MM.1S (cell line): ENCODE data around the gene AGAP2.

ENCODE experiments used
- DNase-seq: peaks from one replicate; pipeline ENCODE4 v3.0.0-alpha.2; 2015
- H2AFZ ChIP-seq: fragments of 300-600 bp; sonication (generic); 2 replicates; pipeline ENCODE4 v1.6.0; 2016; ENCODE audit warnings: antibody characterized with exemption, low read length
- H3F3A ChIP-seq: fragments of 300-600 bp; sonication (generic); 2 replicates; pipeline ENCODE4 v1.6.1; 2016; ENCODE audit warnings: mild to moderate bottlenecking, antibody characterized with exemption, low read length, moderate library complexity, mixed read lengths; ENCODE audit not compliant: insufficient read depth
- H3K27ac ChIP-seq: fragments of 300-600 bp; sonication (generic); 2 replicates; pipeline ENCODE4 v1.5.1; 2016; ENCODE audit warnings: mild to moderate bottlenecking, low read length
- H3K27me3 ChIP-seq: fragments of 300-600 bp; sonication (generic); replicated peaks from 2 replicates; pipeline ENCODE4 v1.6.0; 2016; ENCODE audit warnings: low read length; ENCODE audit not compliant: insufficient read depth
- H3K36me3 ChIP-seq: fragments of 300-600 bp; sonication (generic); replicated peaks from 2 replicates; pipeline ENCODE4 v1.6.1; 2016; ENCODE audit warnings: mild to moderate bottlenecking, low read length, mixed read lengths; ENCODE audit not compliant: insufficient read depth
- H3K4me1 ChIP-seq: fragments of 300-600 bp; sonication (generic); 2 replicates; pipeline ENCODE4 v1.6.1; 2016; ENCODE audit warnings: low read length, mixed read lengths
- H3K4me2 ChIP-seq: fragments of 300-600 bp; sonication (generic); 2 replicates; pipeline ENCODE4 v1.6.0; 2016; ENCODE audit warnings: low read depth, low read length
- H3K4me3 ChIP-seq: fragments of 300-600 bp; sonication (generic); 2 replicates; pipeline ENCODE4 v1.5.1; 2016; ENCODE audit warnings: low read length, mixed read lengths
- H3K79me2 ChIP-seq: fragments of 300-600 bp; sonication (generic); 2 replicates; pipeline ENCODE4 v1.6.1; 2016; ENCODE audit warnings: mixed run types, low read length, mixed read lengths
- H3K9ac ChIP-seq: fragments of 300-600 bp; sonication (generic); 2 replicates; pipeline ENCODE4 v1.6.1; 2016; ENCODE audit warnings: low read length, mixed read lengths
- H3K9me2 ChIP-seq: fragments of 300-600 bp; sonication (generic); replicated peaks from 2 replicates; pipeline ENCODE4 v1.6.1; 2016; ENCODE audit warnings: mild to moderate bottlenecking, low read length, mixed read lengths; ENCODE audit not compliant: insufficient read depth
- H3K9me3 ChIP-seq: fragments of 300-600 bp; sonication (generic); replicated peaks from 2 replicates; pipeline ENCODE4 v1.6.1; 2016; ENCODE audit warnings: mild to moderate bottlenecking, low read length, mixed read lengths; ENCODE audit not compliant: insufficient read depth
- H4K20me1 ChIP-seq: fragments of 300-600 bp; sonication (generic); 2 replicates; pipeline ENCODE4 v1.6.1; 2016; ENCODE audit warnings: mild to moderate bottlenecking, low read length, moderate library complexity, mixed read lengths; ENCODE audit not compliant: insufficient read depth
- CTCF ChIP-seq: fragments of 300-600 bp; sonication (generic); IDR thresholded peaks from 2 replicates; pipeline ENCODE4 v1.5.1; 2016; ENCODE audit warnings: antibody characterized with exemption, low read length, mixed read lengths
- EZH2 ChIP-seq: fragments of 300-600 bp; sonication (generic); optimal IDR thresholded peaks from 2 replicates; pipeline ENCODE3; 2017; ENCODE audit warnings: low read depth, mild to moderate bottlenecking, antibody characterized with exemption, low read length, mixed read lengths
- EZH2phosphoT487 ChIP-seq: fragments of 300-600 bp; sonication (generic); IDR thresholded peaks from 2 replicates; pipeline ENCODE4 v1.6.1; 2018; ENCODE audit warnings: antibody characterized with exemption, low read length

AGAP2 gene

GRCh38 chr12:57752668-57753000 is 14.1 kb upstream of the AGAP2 start:
- Histone ChIP-seq H3F3A (peaks cover 30% of the 10 kb centered on the region), H3K79me2 (peaks cover 40% of the 10 kb centered on the region), H3K36me3 (peaks cover 4% of the 10 kb centered on the region; the same call in 1 of the 2 replicates), H3K4me3 (peak overlapping the region; percentile 55), H2AFZ (peak overlapping the region; percentile 66), H3K27ac (peak overlapping the region; percentile 52; the same call in 1 of the 2 replicates), H3K9me3 (no peaks in the 10 kb centered on the region), H3K9me2 (no peaks in the 10 kb centered on the region), H4K20me1 (no peaks in the 10 kb centered on the region), H3K9ac (peak overlapping the region; percentile 46; the same call in 1 of the 2 replicates), H3K27me3 (no peaks in the 10 kb centered on the region), H3K4me2 (peak overlapping the region; percentile 94), H3K4me1 (peaks cover 31% of the 10 kb centered on the region)
- TF ChIP-seq EZH2 (no peak), EZH2phosphoT487 (no peak), CTCF (no peak)
- no peak for DNase-seq

GRCh38 chr12:57751788-57752667 is 13.5 kb upstream of the AGAP2 start, which contains the start of gene CDK4:
TSS of gene CDK4 (minus strand) at chr12:57752310. CDS start at chr12:57751717, 593 bp downstream.
- Histone ChIP-seq H3K27me3 (no peaks in the 10 kb centered on the region), H3K9ac (peak within 1 kb of the TSS; percentile 88), H2AFZ (peak within 1 kb of the TSS; percentile 66), H3K4me2 (peak within 1 kb of the TSS; percentile 94), H3K9me3 (no peaks in the 10 kb centered on the region), H3K9me2 (no peaks in the 10 kb centered on the region), H3K4me1 (peaks cover 31% of the 10 kb centered on the region), H3K36me3 (peaks cover 6% of the 10 kb centered on the region; the same call in 1 of the 2 replicates), H3F3A (peaks cover 34% of the 10 kb centered on the region), H3K27ac (peak within 1 kb of the TSS; percentile 52), H4K20me1 (no peaks in the 10 kb centered on the region), H3K4me3 (peak within 1 kb of the TSS; percentile 72), H3K79me2 (peaks cover 40% of the 10 kb centered on the region)
- TF ChIP-seq EZH2 = no peak
- TF ChIP-seq CTCF = no peak
- no peak for TF ChIP-seq EZH2phosphoT487
- peak; percentile 99 for DNase-seq

GRCh38 chr12:57751432-57751787 is 12.9 kb upstream of the AGAP2 start:
- peak overlapping the region; percentile 70 for H3K4me2 ChIP-seq
- peak overlapping the region; percentile 44; the same call in 1 of the 2 replicates for H3K27ac ChIP-seq
- peak overlapping the region; percentile 88 for H3K9ac ChIP-seq
- no peaks in the 10 kb centered on the region for H3K9me2 ChIP-seq
- no peaks in the 10 kb centered on the region for H3K27me3 ChIP-seq
- no peaks in the 10 kb centered on the region for H4K20me1 ChIP-seq
- peak overlapping the region; percentile 72 for H3K4me3 ChIP-seq
- peaks cover 34% of the 10 kb centered on the region for H3K79me2 ChIP-seq
- H2AFZ ChIP-seq = peak overlapping the region; percentile 60
- peaks cover 28% of the 10 kb centered on the region for H3K4me1 ChIP-seq
- H3K9me3 ChIP-seq = no peaks in the 10 kb centered on the region
- peaks cover 38% of the 10 kb centered on the region for H3F3A ChIP-seq
- TF ChIP-seq EZH2 (no peak), CTCF (no peak), EZH2phosphoT487 (no peak)
- DNase-seq = no peak
- peaks cover 7% of the 10 kb centered on the region; the same call in 1 of the 2 replicates for H3K36me3 ChIP-seq
